GM12878 (cell line): ENCODE measurements around the gene SSU72. TPM values are rescaled to one million over a fixed set of nuclear protein-coding genes. Genes with fewer than 3 reads are reported as not detected.

ENCODE experiments used
- ATAC-seq: fragments of 200-7000 bp; cut with Tn5 transposase; 3 replicates; pipeline ENCODE4 v1.9.1; 2020; ENCODE audit warnings: mild to moderate bottlenecking, moderate library complexity
- BruUV-seq: library from RNA; stranded (reverse); fragments of 400-500 nt; replicated peaks from 2 replicates; lab custom pipeline; 2021; lab: Mats Ljungman, UMichigan
- CTCF ChIA-PET: fragments of 300-600 bp; sonication (Branson Sonifier 250); formaldehyde crosslinking; extraction: SDS; loops from one replicate; lab custom pipeline; 2021; ENCODE audit warnings: inconsistent platforms; lab: Yijun Ruan, JAX
- POLR2A ChIA-PET: fragments of 350-600 bp; formaldehyde crosslinking; extraction: SDS; loops from one replicate; lab custom pipeline; 2021; ENCODE audit warnings: inconsistent platforms; lab: Charles Lee
- RAD21 ChIA-PET: fragments of 300-600 bp; sonication (Branson Sonifier 250); formaldehyde crosslinking; loops from one replicate; lab custom pipeline; 2023; ENCODE audit warnings: antibody characterized with exemption; ENCODE audit not compliant: unreplicated experiment; lab: Charles Lee
- SMC1A ChIA-PET: fragments of 300-600 bp; sonication (Branson Sonifier 250); formaldehyde crosslinking; loops from one replicate; lab custom pipeline; 2023; ENCODE audit not compliant: unreplicated experiment, uncharacterized antibody; lab: Charles Lee
- DNase-seq: peaks from one replicate; pipeline ENCODE4 v3.0.0-alpha.2; 2011; ENCODE audit warnings: low read depth, low spot score
- FAIRE-seq: peaks from 3 replicates; lab custom pipeline; 2011; peaks lifted over from hg19 to GRCh38; lab: Jason Lieb, UNC
- H2AFZ ChIP-seq: 2 replicates; pipeline ENCODE4 v1.6.0; 2011; ENCODE audit warnings: low read depth, low read length, control low read depth; ENCODE audit not compliant: control insufficient read depth
- H3K27ac ChIP-seq: 2 replicates; pipeline ENCODE4 v1.5.1; 2011; ENCODE audit warnings: control low read depth; ENCODE audit not compliant: control insufficient read depth, insufficient read depth
- H3K27me3 ChIP-seq, 2 experiments: replicated peaks in 1 of 2; 2 replicates each; pipeline versions ENCODE4 v1.6.0 to v1.6.1; 2011; ENCODE audit warnings: low read length in 1 of 2; ENCODE audit not compliant: control insufficient read depth in 2 of 2, insufficient read depth in 2 of 2
- H3K36me3 ChIP-seq, 2 experiments: 2 replicates each; pipeline ENCODE4 v1.5.1; 2011; ENCODE audit warnings: low read length in 1 of 2; ENCODE audit not compliant: control insufficient read depth in 2 of 2, insufficient read depth in 2 of 2
- H3K4me1 ChIP-seq: 2 replicates; pipeline ENCODE4 v1.6.1; 2011; ENCODE audit warnings: mild to moderate bottlenecking, low read length, moderate library complexity, mixed read lengths; ENCODE audit not compliant: control insufficient read depth, insufficient read depth
- H3K4me2 ChIP-seq: 2 replicates; pipeline ENCODE4 v1.6.0; 2011; ENCODE audit warnings: control low read depth; ENCODE audit not compliant: control insufficient read depth, insufficient read depth
- H3K4me3 ChIP-seq: fragments of 200-600 bp; sonication (generic); 2 replicates; pipeline ENCODE4 v1.5.1; 2016
- H3K79me2 ChIP-seq: 2 replicates; pipeline ENCODE4 v1.6.0; 2011; ENCODE audit warnings: low read length; ENCODE audit not compliant: control insufficient read depth, insufficient read depth
- H3K9ac ChIP-seq: 2 replicates; pipeline ENCODE4 v1.8.0; 2011; ENCODE audit warnings: low read length, control low read depth, mixed read lengths; ENCODE audit not compliant: control insufficient read depth, insufficient read depth
- H3K9me3 ChIP-seq: replicated peaks from 3 replicates; pipeline ENCODE4 v1.5.1; 2011; ENCODE audit warnings: mild to moderate bottlenecking, low read length; ENCODE audit not compliant: control insufficient read depth, insufficient read depth
- H4K20me1 ChIP-seq: 2 replicates; pipeline ENCODE4 v1.6.0; 2011; ENCODE audit not compliant: control insufficient read depth, insufficient read depth
- CBX5 ChIP-seq: sonication (generic); IDR thresholded peaks from 2 replicates; pipeline ENCODE4 v1.6.1; 2016; ENCODE audit warnings: low read depth, moderate library complexity, mild to moderate bottlenecking, inconsistent platforms
- CEBPZ ChIP-seq: fragments of 150-350 bp; IDR thresholded peaks from 2 replicates; pipeline ENCODE4 v1.6.1; 2016; ENCODE audit warnings: low read depth, low read length
- CHD4 ChIP-seq: fragments of 200-600 bp; sonication (generic); IDR thresholded peaks from 2 replicates; pipeline ENCODE4 v1.6.1; 2016; ENCODE audit warnings: mild to moderate bottlenecking
- DPF2 ChIP-seq: fragments of 450-650 bp; IDR thresholded peaks from 2 replicates; pipeline ENCODE4 v1.6.1; 2017; ENCODE audit warnings: mild to moderate bottlenecking
- FOS ChIP-seq: IDR thresholded peaks from 3 replicates; pipeline ENCODE4 v1.6.1; 2011; ENCODE audit warnings: borderline replicate concordance; ENCODE audit not compliant: insufficient read length; ENCODE audit errors: extremely low read depth
- HDGF ChIP-seq: fragments of 450-650 bp; IDR thresholded peaks from 2 replicates; pipeline ENCODE4 v1.6.1; 2016; ENCODE audit warnings: antibody characterized with exemption
- IKZF1 ChIP-seq: fragments of 450-650 bp; conservative IDR thresholded peaks from 2 replicates; pipeline ENCODE4 v1.6.1; 2017; ENCODE audit warnings: antibody characterized with exemption, mild to moderate bottlenecking
- NFXL1 ChIP-seq: fragments of 450-650 bp; IDR thresholded peaks from 2 replicates; pipeline ENCODE4 v1.6.1; 2017; ENCODE audit warnings: antibody characterized with exemption, mild to moderate bottlenecking, borderline replicate concordance
- NR2C1 ChIP-seq: fragments of 450-650 bp; IDR thresholded peaks from 2 replicates; pipeline ENCODE4 v1.6.1; 2017; ENCODE audit warnings: antibody characterized with exemption, mild to moderate bottlenecking, moderate library complexity
- SMC3 ChIP-seq: IDR thresholded peaks from 2 replicates; pipeline ENCODE4 v1.6.1; 2011; ENCODE audit warnings: low read length, improper control_type of control experiment, borderline replicate concordance
- USF2 ChIP-seq: IDR thresholded peaks from 2 replicates; pipeline ENCODE4 v1.6.1; 2011; ENCODE audit warnings: low read depth, low read length, improper control_type of control experiment, borderline replicate concordance
- ZZZ3 ChIP-seq: IDR thresholded peaks from 2 replicates; pipeline ENCODE4 v1.6.1; 2011; ENCODE audit warnings: low read depth; ENCODE audit not compliant: control insufficient read depth, insufficient read length
- WGBS: methylation state at CpG from one replicate; pipeline ENCODE4 v1.1.6; 2016; ENCODE audit warnings: low lambda C conversion rate; ENCODE audit not compliant: insufficient replicate concordance, insufficient coverage; ENCODE audit errors: missing lambda C conversion rate; 5-methylcytosine and 5-hydroxymethylcytosine counted together
- in situ Hi-C: fragments of 300-500 bp; cut with MboI; formaldehyde crosslinking; loops from 9 replicates; pipeline ENCODE4 v1.14.3; 2018; ENCODE audit warnings: mixed read lengths
- intact Hi-C: fragments of 100-400 bp; cut with micrococcal nuclease; formaldehyde crosslinking; loops from one replicate; pipeline ENCODE4 v1.14.2; 2022; ENCODE audit not compliant: unreplicated experiment
- polyA plus RNA-seq, 11 experiments: library from polyadenylated mRNA; depleted of rRNA in 4 of 11; unstranded in 6 of 11; stranded (reverse) in 5 of 11; fragments of >200 nt; fragmentation: Nextera tagmentation in 4 of 11; fragmentation: Illumina TruSeq in 1 of 11; extraction: Ambion mirVana in 4 of 11; extraction: Trizol in 1 of 11; gene quantifications; 1 replicate in 1 of 11; 2 replicates in 10 of 11; pipeline versions ENCODE4 v1.2.1 to v1.2.3, GENCODE V29; 2011 to 2016; ENCODE audit warnings: inconsistent platforms in 2 of 11, missing spikeins in 2 of 11, low read depth in 1 of 11
- total RNA-seq, 4 experiments: library from RNA; depleted of rRNA in 3 of 4; stranded (reverse); fragments of >200 nt in 3 of 4; fragmentation: Illumina TruSeq in 1 of 4; extraction: Trizol in 1 of 4; gene quantifications; 2 replicates each; pipeline versions ENCODE4 v1.2.1 to v1.2.3, GENCODE V29; 2013 to 2021

SSU72 gene
- total and polyA plus RNA-seq, 10 of the 15 experiments (the other 5 are each of a cell fraction or from before 2014, with no cell fraction given), result 28.6 to 172 (median 67.7) TPM

- Histone ChIP-seq H3K79me2 (no peaks in the 10 kb centered on the region), H4K20me1 (no peaks in the 10 kb centered on the region), H3K4me2 (no peak overlapping the region), H3K4me3 (no peak overlapping the region), H3K27me3 (no peaks in the 10 kb centered on the region), H3K36me3 (no peaks in the 10 kb centered on the region; a peak in 2 of 4 replicates), H2AFZ (no peak overlapping the region), H3K4me1 (no peaks in the 10 kb centered on the region), H3K9me3 (no peaks in the 10 kb centered on the region), H3K27ac (no peak overlapping the region), H3K9ac (no peak overlapping the region)
- ATAC-seq (no peak), DNase-seq (no peak), FAIRE-seq (no peak)
- POLR2A ChIA-PET, result no interaction called here
- no TSS peak for BruUV-seq
- in situ Hi-C loops, result no loop called here
- TF ChIP-seq FOS (no peak), CHD4 (no peak), CBX5 (no peak), USF2 (no peak), IKZF1 (no peak), NFXL1 (no peak), NR2C1 (no peak), SMC3 (no peak), DPF2 (no peak), HDGF (no peak), ZZZ3 (no peak), CEBPZ (no peak)
- RAD21 ChIA-PET, result no interaction called here
- intact Hi-C loops, result no loop called here
- CTCF ChIA-PET, result no interaction called here
- 92% methylated on average over 17 of the region's 19 CpGs for WGBS
- SMC1A ChIA-PET, result no interaction called here
Observed at GRCh38 chr1:1547476-1547875, 27.2 kb downstream of the SSU72 start.
